PC-9 (cell line): ENCODE measurements around the gene ANKRD36.
"Not testable (repeated sequence)": the region's sequence is repeated elsewhere in the genome, so short reads cannot be mapped to it uniquely, and the experiment has no call there.

Source experiments
- CTCF ChIP-seq: fragments of 200-600 bp; sonication (generic); conservative IDR thresholded peaks from 2 replicates; pipeline ENCODE4 v1.6.1; 2017; ENCODE audit warnings: mixed run types, antibody characterized with exemption, mild to moderate bottlenecking, moderate library complexity
- EZH2 ChIP-seq: fragments of 200-600 bp; sonication (generic); IDR thresholded peaks from 2 replicates; pipeline ENCODE4 v1.8.0; 2017; ENCODE audit warnings: antibody characterized with exemption, low read depth

GRCh38 chr2:97276232-97276798, 163.4 kb downstream of the ANKRD36 start:
- not testable (repeated sequence) for TF ChIP-seq CTCF, EZH2
